IMR-90 (cell line): ENCODE data around the gene DOCK9. TPM values are rescaled to one million over a fixed set of nuclear protein-coding genes. Genes with fewer than 3 reads are reported as not detected.

Source experiments
- ATAC-seq: fragments of 200-7000 bp; cut with Tn5 transposase; 2 replicates; pipeline ENCODE4 v1.9.1; 2020; ENCODE audit warnings: low read depth, mild to moderate bottlenecking, moderate library complexity
- BruUV-seq: library from RNA; stranded (reverse); fragments of 400-500 nt; replicated peaks from 2 replicates; lab custom pipeline; 2021; lab: Mats Ljungman, UMichigan
- CTCF ChIA-PET: fragments of 300-600 bp; formaldehyde crosslinking; extraction: SDS; loops from one replicate; lab custom pipeline; 2021; ENCODE audit warnings: antibody characterized with exemption; lab: Yijun Ruan, JAX
- POLR2A ChIA-PET: fragments of 300-600 bp; sonication (Branson Sonifier 250); formaldehyde crosslinking; loops from one replicate; lab custom pipeline; 2022; ENCODE audit warnings: antibody characterized with exemption; ENCODE audit not compliant: unreplicated experiment; lab: Charles Lee
- DNase-seq: peaks from one replicate; pipeline ENCODE4 v3.0.0; 2013
- H2AFZ ChIP-seq: replicated peaks from 2 replicates; pipeline ENCODE3; 2013; ENCODE audit warnings: low read length, mild to moderate bottlenecking; ENCODE audit not compliant: poor library complexity
- H2AK5ac ChIP-seq: 2 replicates; pipeline ENCODE4 v1.6.1; 2013; ENCODE audit warnings: low read depth, low read length, inconsistent platforms
- H2AK9ac ChIP-seq: replicated peaks from 2 replicates; pipeline ENCODE3; 2013; ENCODE audit warnings: mild to moderate bottlenecking, low read depth, low read length, moderate library complexity; ENCODE audit not compliant: poor library complexity
- H2BK120ac ChIP-seq: 2 replicates; pipeline ENCODE4 v1.6.1; 2013; ENCODE audit warnings: low read depth, low read length, inconsistent platforms
- H2BK15ac ChIP-seq: 3 replicates; pipeline ENCODE4 v1.6.1; 2013; ENCODE audit warnings: low read depth, low read length, inconsistent platforms
- H2BK20ac ChIP-seq: 2 replicates; pipeline ENCODE4 v1.6.1; 2013; ENCODE audit warnings: low read depth, mild to moderate bottlenecking, inconsistent platforms, low read length, moderate library complexity
- H2BK5ac ChIP-seq: 2 replicates; pipeline ENCODE4 v1.6.1; 2013; ENCODE audit warnings: mild to moderate bottlenecking, low read depth, low read length, inconsistent platforms; ENCODE audit not compliant: poor library complexity, severe bottlenecking
- H3K14ac ChIP-seq: replicated peaks from 2 replicates; pipeline ENCODE4 v1.6.1; 2013; ENCODE audit warnings: low read depth, low read length, inconsistent platforms
- H3K18ac ChIP-seq: 2 replicates; pipeline ENCODE4 v1.6.1; 2013; ENCODE audit warnings: low read depth, low read length, control low read depth
- H3K23ac ChIP-seq: 2 replicates; pipeline ENCODE4 v1.6.1; 2013; ENCODE audit warnings: low read depth, low read length, inconsistent platforms
- H3K27ac ChIP-seq: 2 replicates; pipeline ENCODE4 v1.5.1; 2013; ENCODE audit warnings: mild to moderate bottlenecking, control low read depth, low read length; ENCODE audit not compliant: insufficient read depth
- H3K27me3 ChIP-seq: 2 replicates; pipeline ENCODE4 v1.6.1; 2013; ENCODE audit warnings: low read length; ENCODE audit not compliant: control insufficient read depth, insufficient read depth
- H3K36me3 ChIP-seq: 2 replicates; pipeline ENCODE4 v1.6.1; 2013; ENCODE audit warnings: low read length, mixed read lengths; ENCODE audit not compliant: control insufficient read depth, insufficient read depth
- H3K4ac ChIP-seq: 2 replicates; pipeline ENCODE4 v1.6.1; 2013; ENCODE audit warnings: low read depth, low read length, inconsistent platforms
- H3K4me1 ChIP-seq: 2 replicates; pipeline ENCODE4 v1.6.1; 2013; ENCODE audit warnings: low read length, mixed read lengths; ENCODE audit not compliant: control insufficient read depth, insufficient read depth
- H3K4me2 ChIP-seq: 2 replicates; pipeline ENCODE4 v1.6.1; 2013; ENCODE audit warnings: low read depth, mild to moderate bottlenecking, control low read depth, low read length, moderate library complexity
- H3K4me3 ChIP-seq: 2 replicates; pipeline ENCODE4 v1.5.1; 2013; ENCODE audit warnings: low read depth, mild to moderate bottlenecking, control low read depth, low read length, moderate library complexity; ENCODE audit not compliant: insufficient read depth
- H3K56ac ChIP-seq: 2 replicates; pipeline ENCODE4 v1.6.1; 2013; ENCODE audit warnings: low read length, inconsistent platforms; ENCODE audit not compliant: insufficient read depth; ENCODE audit errors: extremely low read depth
- H3K79me1 ChIP-seq, 2 experiments: 2 replicates each; pipeline ENCODE4 v1.6.1; 2013; ENCODE audit warnings: low read length in 2 of 2, inconsistent platforms in 1 of 2, low read depth in 1 of 2
- H3K9ac ChIP-seq: 2 replicates; pipeline ENCODE4 v1.6.1; 2013; ENCODE audit warnings: low read depth, low read length, control low read depth
- H3K9me1 ChIP-seq: 2 replicates; pipeline ENCODE4 v1.6.1; 2013; ENCODE audit warnings: low read length, inconsistent platforms; ENCODE audit not compliant: insufficient read depth
- H3K9me3 ChIP-seq: 2 replicates; pipeline ENCODE4 v1.6.1; 2013; ENCODE audit warnings: low read length; ENCODE audit not compliant: control insufficient read depth, insufficient read depth
- H4K20me1 ChIP-seq: 2 replicates; pipeline ENCODE4 v1.6.1; 2013; ENCODE audit warnings: low read length, inconsistent platforms; ENCODE audit not compliant: insufficient read depth
- H4K5ac ChIP-seq: 2 replicates; pipeline ENCODE4 v1.6.1; 2013; ENCODE audit warnings: mild to moderate bottlenecking, low read depth, low read length, control low read depth
- H4K8ac ChIP-seq, 2 experiments: 2 replicates each; pipeline ENCODE4 v1.6.1; 2013; ENCODE audit warnings: low read depth in 2 of 2, low read length in 2 of 2, control low read depth in 1 of 2, inconsistent platforms in 1 of 2
- H4K91ac ChIP-seq: 2 replicates; pipeline ENCODE4 v1.6.1; 2013; ENCODE audit warnings: low read depth, low read length, inconsistent platforms; ENCODE audit not compliant: insufficient read depth
- BHLHE40 ChIP-seq: fragments of 150-350 bp; IDR thresholded peaks from 2 replicates; pipeline ENCODE4 v1.6.1; 2016; ENCODE audit warnings: mild to moderate bottlenecking, low read depth, low read length
- MAZ ChIP-seq: IDR thresholded peaks from 2 replicates; pipeline ENCODE4 v1.6.1; 2012; ENCODE audit warnings: low read depth, mild to moderate bottlenecking, low read length, improper control_type of control experiment, moderate library complexity, borderline replicate concordance
- WGBS, 2 experiments: methylation state at CpG; one replicate each; pipeline versions ENCODE4 v1.1.5 to v1.1.7; 2013; ENCODE audit warnings: missing lambda C conversion rate in 2 of 2; ENCODE audit not compliant: insufficient read length in 1 of 2; ENCODE audit errors: extremely low coverage in 2 of 2; 5-methylcytosine and 5-hydroxymethylcytosine counted together
- dilution Hi-C: fragments of 300-500 bp; cut with HindIII; formaldehyde crosslinking; loops from one replicate; pipeline ENCODE4 v1.14.3; 2018; ENCODE audit warnings: low sequenced_read_pairs; ENCODE audit not compliant: unreplicated experiment
- in situ Hi-C: fragments of 300-500 bp; cut with MboI; formaldehyde crosslinking; loops from 3 replicates; pipeline ENCODE4 v1.14.3; 2019; ENCODE audit warnings: low sequenced_read_pairs, inconsistent platforms, mixed read lengths
- intact Hi-C: fragments of 100-400 bp; cut with micrococcal nuclease; formaldehyde crosslinking; loops from 2 replicates; pipeline ENCODE4 v1.10.0; 2022
- polyA plus RNA-seq, 3 experiments: library from polyadenylated mRNA; depleted of rRNA; stranded (reverse); fragments of >200 nt; gene quantifications; 2 replicates each; pipeline ENCODE4 v1.2.3, GENCODE V29; 2012; ENCODE audit warnings: low replicate concordance in 1 of 3
- total RNA-seq: library from RNA; depleted of rRNA; stranded (reverse); fragments of >200 nt; gene quantifications from 2 replicates; pipeline ENCODE4 v1.2.3, GENCODE V29; 2012

Gene DOCK9
- total and polyA plus RNA-seq, 2 of the 4 experiments (the other 2 are of a cell fraction): 4.8 to 7.2 TPM

DNA sequence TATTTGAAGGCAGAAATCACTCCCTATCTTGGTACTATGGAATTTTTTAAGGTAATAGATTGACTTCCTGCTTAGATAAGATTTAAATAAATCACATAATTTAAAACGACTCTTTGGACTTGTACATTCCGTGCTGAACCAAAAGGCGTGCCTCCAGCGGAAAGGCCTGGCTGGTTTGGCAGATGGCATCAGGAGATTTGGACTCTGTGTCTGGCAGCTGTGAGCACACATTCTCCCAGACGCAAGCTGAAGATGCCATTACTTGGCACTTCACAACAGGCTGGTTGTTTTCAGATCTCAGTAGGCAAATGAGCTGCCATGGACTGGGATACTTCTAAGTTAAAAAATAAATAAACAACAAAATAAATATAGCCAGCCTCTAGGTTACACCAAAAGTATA, 120.9 kb downstream of the DOCK9 start:
- no peak overlapping the region for H3K9ac ChIP-seq
- DNase-seq: no peak

More for the DNA sequence above, 120.9 kb downstream of the DOCK9 start:
- no peak overlapping the region for H3K4me2 ChIP-seq
- H3K27ac ChIP-seq: no peak overlapping the region
- H4K5ac ChIP-seq: no peak overlapping the region
- no peak overlapping the region for H2AK9ac ChIP-seq
- H4K91ac ChIP-seq: no peak overlapping the region
- H2BK120ac ChIP-seq: no peak overlapping the region
- BruUV-seq: no TSS peak
- TF ChIP-seq MAZ (no peak), BHLHE40 (no peak)
- no peak overlapping the region for H2AFZ ChIP-seq
- no peaks in the 10 kb centered on the region for H3K36me3 ChIP-seq
- no CpG with 5 or more reads among the region's 5 CpGs for WGBS, 2 experiments
- H3K4me1 ChIP-seq: no peaks in the 10 kb centered on the region
- ChIA-PET CTCF (no interaction called here), POLR2A (no interaction called here)
- H2BK20ac ChIP-seq: no peak overlapping the region
- H2BK15ac ChIP-seq: no peak overlapping the region
- in situ Hi-C loops: no loop called here
- H2BK5ac ChIP-seq: no peak overlapping the region
- intact Hi-C loops: no loop called here
- no peak overlapping the region for H3K18ac ChIP-seq
- no peak overlapping the region for H3K14ac ChIP-seq
- H3K9me3 ChIP-seq: no peaks in the 10 kb centered on the region
- H3K27me3 ChIP-seq: no peaks in the 10 kb centered on the region
- H3K4ac ChIP-seq: no peak overlapping the region
- no peak overlapping the region for H3K4me3 ChIP-seq
- no peaks in the 10 kb centered on the region for H4K20me1 ChIP-seq
- peaks cover 9% of the 10 kb centered on the region; the same call in 1 of the 2 replicates for H3K9me1 ChIP-seq
- dilution Hi-C loops: no loop called here
- H2AK5ac ChIP-seq: no peak overlapping the region
- H4K8ac ChIP-seq: no peak overlapping the region
- H3K23ac ChIP-seq: no peak overlapping the region
- H3K56ac ChIP-seq: no peak overlapping the region
- no peaks in the 10 kb centered on the region for H3K79me1 ChIP-seq
- ATAC-seq: no peak
